Fibroblast of lung (primary cell): Measurements from ENCODE around the gene TSHZ2.

Experiments used
- CTCF ChIP-seq, 2 donors: IDR thresholded peaks in 1 of 2; conservative IDR thresholded peaks in 1 of 2; 1 replicate in 1 of 2; 2 replicates in 1 of 2; pipeline ENCODE4 v1.5.1; 2011 to 2012; ENCODE audit warnings: low read length in 2 of 2, control low read depth in 1 of 2, inconsistent platforms in 1 of 2, low read depth in 1 of 2, mild to moderate bottlenecking in 1 of 2
- EZH2 ChIP-seq: IDR thresholded peaks from 2 replicates; pipeline ENCODE4 v1.5.1; 2012; ENCODE audit warnings: low read length, control low read depth, mild to moderate bottlenecking; ENCODE audit errors: missing control alignments

- TF ChIP-seq CTCF (conservative IDR thresholded peaks at IDR 0.05 in 1 of 2, IDR thresholded peaks at IDR 0.05 in 1 of 2; ENCODE audit: low read depth in 1 of 2, low read length in 2 of 2) (no peak), EZH2 (no peak)
Measured at GRCh38 chr20:53316206-53316937, 344.2 kb downstream of the TSHZ2 start.
